GM18520 (cell line): ENCODE measurements around the gene HYAL2.
A peak's percentile ranks its signal among the peaks of the same experiment; 100 is the strongest.

Experiments
- ATAC-seq: cut with Tn5 transposase; IDR thresholded peaks from one replicate; pipeline ENCODE4 v1.9.1; 2021; ENCODE audit not compliant: unreplicated experiment

The HYAL2 gene

DNA sequence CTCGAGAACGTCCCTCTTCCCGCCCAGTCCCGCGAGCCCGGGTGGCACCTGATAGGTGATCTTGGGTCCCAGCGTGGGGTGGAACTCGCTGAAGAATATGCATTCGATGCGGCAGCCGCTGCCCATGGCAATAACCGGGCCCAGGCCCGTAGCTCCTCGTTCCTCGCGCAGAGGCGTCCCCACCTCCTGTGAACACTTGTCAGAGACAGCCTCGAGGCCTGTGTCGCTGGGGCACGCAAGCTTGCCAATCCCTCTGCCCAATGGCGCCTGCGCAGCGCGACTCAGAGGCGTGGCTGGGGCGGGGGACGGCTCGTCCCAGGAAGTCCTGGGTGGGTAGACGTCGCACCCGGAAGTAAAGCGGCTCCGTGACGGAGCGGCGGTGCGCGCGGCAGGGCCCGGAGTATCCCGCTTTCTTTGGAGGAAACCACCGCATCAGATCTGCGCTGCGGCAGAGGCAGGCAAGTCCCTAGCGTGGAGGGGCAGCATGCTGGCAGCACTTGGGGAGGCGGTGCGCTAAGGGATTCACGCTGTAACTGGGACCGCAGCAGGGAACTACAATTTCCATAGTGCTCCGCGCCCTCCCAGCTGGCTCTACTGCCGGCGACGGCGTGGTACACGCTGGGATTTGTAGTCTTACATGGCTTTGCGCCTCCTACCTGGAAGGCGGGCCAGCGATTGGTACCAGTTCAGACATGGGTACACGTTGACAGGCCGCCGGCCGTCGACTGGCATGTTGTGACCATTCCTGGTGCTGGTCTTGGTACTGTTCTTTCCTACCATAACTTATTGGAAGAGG lies 28.2 kb upstream of the HYAL2 start, which contains the start of the genes CYB561D2 and NPRL2:
TSS of gene CYB561D2 (plus strand) at position 336 of the 796 bp plus-strand sequence. CDS start 572 bp downstream, outside the sequence.
TSS of gene NPRL2 (minus strand) at position 249 of the 796 bp plus-strand sequence. CDS start at position 126, 123 bp downstream.
- ATAC-seq = peak; percentile 77

GRCh38 chr3:50350213-50350526 lies 27.6 kb upstream of the HYAL2 start:
- ATAC-seq = no peak

DNA sequence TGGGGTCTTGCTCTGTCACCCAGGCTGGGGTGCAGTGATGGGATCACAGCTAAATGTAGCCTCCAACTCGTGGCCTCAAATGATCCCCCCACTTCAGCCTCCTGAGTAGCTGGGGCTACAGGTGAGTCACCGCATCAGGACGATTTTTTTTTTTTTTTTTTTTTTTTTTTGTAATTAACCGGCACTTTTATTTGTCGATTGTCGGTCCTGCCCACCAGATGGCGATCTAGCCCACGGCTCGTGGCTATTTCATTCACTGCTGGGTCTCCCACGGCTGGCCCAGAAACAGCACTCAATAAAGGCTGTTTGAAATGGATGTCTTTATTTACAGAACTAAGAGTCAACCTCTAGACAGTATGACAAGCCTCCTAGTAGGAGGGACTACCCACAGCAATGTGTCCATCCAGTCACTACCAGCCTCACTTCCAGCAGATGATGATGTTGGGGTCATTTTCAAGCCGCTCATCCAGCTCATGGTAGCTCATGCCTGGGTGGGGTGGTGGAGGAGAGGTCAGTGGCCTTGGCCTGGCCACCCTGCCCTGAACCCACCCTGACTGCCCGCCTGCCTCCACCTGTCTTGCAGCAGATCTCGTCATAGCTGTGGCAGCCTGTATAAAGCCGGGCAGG lies 24.8 kb upstream of the HYAL2 start:
- no peak for ATAC-seq

- ATAC-seq = no peak
Observed at GRCh38 chr3:50345586-50346234, 23.2 kb upstream of the HYAL2 start, which contains the start of gene ZMYND10. Gene ZMYND10, minus strand, starts transcription at chr3:50345732. Its CDS starts 153 bp downstream, at chr3:50345579.

DNA sequence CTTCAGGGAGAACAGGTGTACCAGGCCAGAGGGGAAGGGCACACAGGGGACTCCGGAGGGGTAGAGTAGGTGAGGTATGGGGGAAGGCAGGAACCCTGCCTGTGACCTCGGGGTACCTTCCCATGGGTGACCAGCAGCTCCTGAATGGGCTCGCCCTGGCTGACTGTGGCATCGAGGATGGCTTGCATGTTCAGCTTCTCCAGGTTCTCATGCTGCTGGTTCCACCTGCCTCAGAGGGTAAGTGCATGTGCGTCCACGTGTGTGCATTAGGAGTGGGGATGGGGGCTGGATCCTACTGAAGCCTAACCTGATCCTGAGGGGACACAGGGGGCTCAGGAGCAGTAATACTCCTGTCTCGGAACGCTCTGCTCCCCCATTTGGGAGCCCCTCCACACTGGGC lies 22.5 kb upstream of the HYAL2 start:
- no peak for ATAC-seq

DNA sequence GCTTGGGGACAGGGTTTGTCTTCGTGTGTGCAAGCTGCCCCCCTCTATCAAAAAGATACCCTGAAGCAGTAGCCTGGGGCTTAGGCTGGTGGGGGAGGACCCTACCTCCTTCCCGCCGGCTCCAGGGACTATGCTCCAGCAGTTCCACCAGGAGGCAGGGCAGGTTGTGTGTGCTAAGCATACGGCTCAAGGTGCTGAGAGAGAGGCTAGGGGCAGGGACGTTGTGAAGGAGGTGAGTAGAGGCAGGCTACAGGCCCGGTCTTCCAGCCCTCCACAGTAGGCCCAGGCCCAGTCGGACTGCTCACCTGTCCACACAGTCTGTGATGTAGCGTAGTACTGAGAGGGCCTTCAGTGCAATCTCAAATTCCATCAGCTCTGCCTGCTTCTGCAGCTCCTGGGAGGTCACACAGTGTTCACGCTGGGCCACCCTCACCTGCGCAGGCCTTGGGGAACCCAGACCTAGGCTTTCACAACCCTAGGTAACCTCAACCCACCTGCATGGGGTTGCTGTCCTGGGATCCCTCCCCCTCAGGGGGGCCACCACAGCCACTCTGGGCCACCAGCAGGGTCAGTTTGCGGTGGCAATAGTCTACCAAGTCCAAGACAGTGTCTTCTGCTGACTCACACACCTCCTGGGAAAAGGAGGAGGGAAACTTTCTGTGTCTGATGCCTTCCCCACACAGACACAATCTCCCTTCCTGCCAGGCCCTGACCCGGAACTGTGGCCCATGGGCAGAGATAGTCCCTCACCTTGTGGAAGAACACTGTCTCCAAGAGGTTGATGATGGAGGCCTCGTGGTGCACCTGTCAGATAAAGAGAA lies 20.5 kb upstream of the HYAL2 start:
- ATAC-seq = no peak

- ATAC-seq = no peak
Observed at GRCh38 chr3:50341996-50342650, 19.6 kb upstream of the HYAL2 start.

DNA sequence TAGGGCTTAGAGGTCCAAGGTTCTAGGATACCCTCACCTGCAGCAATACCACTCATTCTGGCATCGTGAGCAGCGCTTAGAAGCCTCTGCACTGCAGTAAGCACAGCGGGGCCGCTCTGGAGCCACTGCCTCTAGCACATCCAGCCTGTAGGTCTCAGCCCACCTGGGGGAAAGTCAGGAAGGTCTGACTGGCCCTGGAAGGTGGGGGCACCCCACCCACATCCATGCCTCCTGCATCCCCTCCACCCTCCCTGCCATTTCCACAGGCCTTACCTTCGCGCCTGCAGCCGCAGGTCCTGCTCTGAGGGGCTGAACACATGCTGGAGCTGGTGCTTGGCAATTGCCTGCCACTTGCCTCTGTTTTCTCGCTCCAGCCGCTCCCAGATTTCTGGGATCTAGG lies 19.0 kb upstream of the HYAL2 start:
- no peak for ATAC-seq

GRCh38 chr3:50340448-50341329 lies 18.1 kb upstream of the HYAL2 start, which contains the start of gene RASSF1:
Gene RASSF1, minus strand, starts transcription at chr3:50340836. Its CDS starts 31 bp downstream, at chr3:50340805.
- no peak for ATAC-seq

- no peak for ATAC-seq
Observed at GRCh38 chr3:50340147-50340447, 17.6 kb upstream of the HYAL2 start.

GRCh38 chr3:50339485-50340146 lies 17.1 kb upstream of the HYAL2 start:
- no peak for ATAC-seq

DNA sequence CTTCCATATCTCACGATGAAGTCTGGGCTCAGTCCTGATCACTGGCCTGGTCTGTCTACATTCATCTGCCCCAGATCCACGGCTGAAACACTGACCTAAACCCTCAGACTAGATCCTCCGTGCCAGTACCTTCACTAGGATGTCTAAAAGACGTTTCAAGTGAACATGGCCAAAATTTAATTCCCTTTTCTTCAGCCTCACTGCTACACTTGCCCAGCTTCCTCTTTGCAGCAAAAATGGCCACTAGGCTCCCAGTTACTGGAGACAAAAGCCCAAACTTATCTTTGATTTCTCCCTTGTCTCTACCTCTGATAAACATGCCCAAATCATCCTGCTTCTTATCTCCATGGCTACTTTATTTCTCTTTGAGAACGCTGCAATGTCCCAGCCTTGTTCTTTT lies 16.4 kb upstream of the HYAL2 start:
- no peak for ATAC-seq

DNA sequence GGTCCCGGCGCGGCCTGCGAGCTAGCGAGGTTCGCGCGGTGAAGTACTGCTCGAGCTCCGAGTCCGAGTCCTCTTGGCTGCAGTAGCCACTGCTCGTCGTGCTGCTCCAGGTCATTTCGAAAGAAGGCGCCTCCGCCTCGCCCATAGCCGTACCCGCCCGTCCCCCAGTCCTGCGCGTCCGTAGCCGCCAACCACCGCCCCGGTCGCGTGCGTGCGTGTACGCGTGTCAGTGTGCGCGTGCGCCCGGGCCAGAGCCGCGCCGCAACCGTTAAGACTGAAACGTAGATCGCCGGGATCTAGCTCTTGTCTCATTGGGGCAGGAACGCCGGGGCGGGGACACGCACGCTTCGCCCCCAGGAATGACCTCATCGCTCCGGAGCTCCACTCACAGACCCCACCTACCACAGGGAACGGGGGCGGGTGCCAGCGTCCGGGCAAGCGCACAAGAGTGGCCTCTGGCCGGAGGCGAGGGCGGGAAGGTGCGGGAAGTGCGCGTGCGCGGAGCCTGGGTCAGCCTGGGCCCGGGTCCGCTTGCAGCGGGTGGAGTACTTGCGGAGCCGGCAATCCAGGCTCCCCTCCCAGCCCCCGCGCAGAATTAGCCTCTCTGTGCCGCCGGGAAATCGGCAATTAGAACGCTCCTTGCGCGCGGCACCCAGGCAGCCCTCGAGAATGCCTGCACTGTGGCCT lies 14.8 kb upstream of the HYAL2 start:
- peak; percentile 72 for ATAC-seq

DNA sequence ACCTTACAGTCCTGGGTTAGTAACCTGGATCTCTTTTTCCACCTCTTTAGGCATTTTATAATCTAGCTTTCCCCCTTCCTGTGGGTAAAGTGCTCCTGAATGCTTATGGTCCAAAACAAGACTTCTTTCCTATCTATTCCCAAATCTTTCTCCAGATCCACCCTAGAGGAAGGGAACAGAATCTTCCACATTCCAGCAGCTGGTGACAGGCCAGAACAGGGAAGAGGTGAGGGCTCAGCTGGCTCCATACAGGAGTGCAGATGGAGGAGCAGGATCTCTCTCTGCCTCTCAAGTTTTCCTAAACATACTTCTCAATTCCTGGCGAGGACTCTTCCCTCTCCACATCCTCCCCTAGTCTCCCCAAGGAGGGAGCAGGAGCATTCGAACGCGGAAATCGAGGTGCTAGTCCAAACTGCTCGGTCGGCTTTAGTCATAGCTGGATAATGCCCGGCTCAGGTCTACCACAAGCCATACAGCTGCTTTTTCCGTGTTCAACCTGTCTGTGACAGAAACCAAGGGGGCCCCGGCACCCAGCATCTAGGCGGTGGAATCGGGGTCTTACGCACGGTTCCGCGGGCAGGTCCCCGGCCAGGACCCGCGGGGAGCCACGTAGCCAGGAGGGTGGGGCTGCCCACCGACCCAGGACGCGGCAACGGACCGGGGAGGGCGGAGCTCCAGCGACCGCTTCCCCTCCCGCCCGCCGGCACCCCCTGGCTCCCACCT lies 14.1 kb upstream of the HYAL2 start:
- peak; percentile 19 for ATAC-seq

DNA sequence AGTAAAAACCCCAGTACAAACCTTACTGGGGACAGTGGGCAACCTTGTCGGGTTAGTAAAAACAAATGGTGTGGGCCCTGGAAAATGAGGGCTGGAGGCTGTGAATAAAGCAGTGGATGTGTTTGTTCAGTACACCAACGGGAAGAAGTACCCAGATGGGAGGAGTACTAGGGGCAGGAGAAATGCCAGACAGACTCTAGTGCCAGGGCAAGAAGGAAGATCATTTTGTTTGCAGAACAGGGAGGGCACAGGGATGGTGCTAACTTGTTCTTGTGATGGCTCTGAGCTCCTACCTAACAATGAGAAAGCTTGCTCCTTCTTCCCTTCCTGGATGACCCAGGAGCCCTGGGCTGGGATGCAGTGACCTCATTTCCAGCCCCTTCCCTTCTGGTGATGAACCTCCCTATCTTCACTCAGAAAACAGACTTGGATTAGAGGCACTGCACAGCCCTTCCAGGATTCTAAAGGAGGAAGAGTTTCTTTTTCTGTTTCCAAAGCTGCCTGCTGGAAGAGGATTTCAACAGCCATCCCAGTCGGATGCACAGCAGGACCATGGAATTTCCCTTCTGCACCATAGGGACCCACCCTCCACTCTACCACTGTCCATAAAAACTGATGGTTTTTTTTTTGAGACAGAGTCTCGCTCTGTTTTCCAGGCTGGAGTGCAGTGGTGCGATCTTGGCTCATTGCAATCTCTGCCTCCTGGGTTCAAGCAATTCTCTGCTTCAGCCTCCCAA lies 12.0 kb upstream of the HYAL2 start:
- ATAC-seq = no peak

GRCh38 chr3:50333744-50334328 lies 11.3 kb upstream of the HYAL2 start:
- no peak for ATAC-seq
